Fibroblast of skin of back (primary cell): ENCODE data around the gene ORAI1.
"Not testable (repeated sequence)": the region's sequence is repeated elsewhere in the genome, so short reads cannot be mapped to it uniquely, and the experiment has no call there.

Experiments used
- DNase-seq: peaks from one replicate; pipeline ENCODE4 v3.0.0-alpha.2; 2013

Gene ORAI1

DNA sequence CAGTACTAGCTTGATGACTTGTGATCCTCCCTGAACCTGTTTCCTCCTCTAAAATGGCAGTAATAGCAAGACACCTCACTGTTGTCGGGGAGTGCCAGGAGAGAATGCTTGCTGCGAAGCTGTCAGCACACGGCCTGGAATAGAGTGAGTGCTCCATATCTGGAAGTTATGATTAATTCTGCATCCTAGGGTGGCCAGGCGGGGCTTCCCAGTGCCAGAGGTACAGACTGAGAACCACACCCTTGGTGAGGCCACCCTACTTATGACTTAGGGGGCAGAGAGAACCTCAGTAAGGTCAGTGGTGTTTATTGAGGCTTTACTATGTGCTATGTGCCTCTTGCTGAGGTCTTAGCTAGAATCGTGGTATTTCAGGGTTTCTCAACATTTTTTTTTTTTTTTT lies 23.0 kb downstream of the ORAI1 start:
- DNase-seq = no peak

DNA sequence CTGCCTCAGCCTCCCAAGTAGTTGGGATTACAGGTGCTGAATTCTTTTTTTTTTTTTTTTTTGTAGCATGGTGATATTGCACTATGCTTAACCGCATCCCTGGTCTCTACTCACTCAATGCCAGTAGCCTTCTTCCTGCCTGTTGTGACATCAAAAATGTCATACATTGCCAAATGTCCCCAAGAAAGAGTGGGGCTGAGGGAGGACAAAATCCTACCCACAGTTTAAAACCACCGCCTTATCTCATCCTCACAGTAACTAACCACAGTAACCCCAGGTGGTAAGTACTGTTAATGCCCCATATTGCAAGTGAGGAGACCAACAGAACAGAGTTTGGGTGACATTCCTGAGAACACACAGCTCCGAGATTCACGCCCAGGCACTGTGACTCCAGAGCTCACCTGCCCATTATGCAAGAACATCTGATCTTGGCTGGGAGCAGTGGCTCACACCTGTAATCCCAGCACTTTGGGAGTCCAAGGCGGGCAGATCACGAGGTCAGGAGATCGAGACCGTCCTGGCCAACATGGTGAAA lies 23.6 kb downstream of the ORAI1 start:
- DNase-seq = no peak

DNA sequence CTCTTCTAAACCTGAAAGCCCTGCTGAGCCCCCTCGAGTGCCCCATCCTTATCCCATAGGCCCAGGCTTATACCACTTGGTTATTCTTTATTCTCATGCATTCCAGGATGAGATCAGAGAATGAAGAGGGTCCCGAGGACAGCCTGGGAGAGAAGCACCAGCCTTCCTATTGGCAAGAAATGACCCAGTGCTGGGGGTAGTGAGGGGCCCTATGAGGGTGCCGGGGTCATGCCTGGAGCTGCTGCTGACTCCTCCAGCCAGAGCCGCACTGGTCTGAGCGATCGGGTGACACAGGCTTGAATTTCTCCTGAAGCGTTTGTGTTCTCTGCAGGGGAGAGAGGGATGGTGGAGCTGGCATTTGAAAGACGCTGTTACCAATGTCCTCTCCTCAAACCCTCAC lies 25.0 kb downstream of the ORAI1 start:
- DNase-seq = no peak

DNA sequence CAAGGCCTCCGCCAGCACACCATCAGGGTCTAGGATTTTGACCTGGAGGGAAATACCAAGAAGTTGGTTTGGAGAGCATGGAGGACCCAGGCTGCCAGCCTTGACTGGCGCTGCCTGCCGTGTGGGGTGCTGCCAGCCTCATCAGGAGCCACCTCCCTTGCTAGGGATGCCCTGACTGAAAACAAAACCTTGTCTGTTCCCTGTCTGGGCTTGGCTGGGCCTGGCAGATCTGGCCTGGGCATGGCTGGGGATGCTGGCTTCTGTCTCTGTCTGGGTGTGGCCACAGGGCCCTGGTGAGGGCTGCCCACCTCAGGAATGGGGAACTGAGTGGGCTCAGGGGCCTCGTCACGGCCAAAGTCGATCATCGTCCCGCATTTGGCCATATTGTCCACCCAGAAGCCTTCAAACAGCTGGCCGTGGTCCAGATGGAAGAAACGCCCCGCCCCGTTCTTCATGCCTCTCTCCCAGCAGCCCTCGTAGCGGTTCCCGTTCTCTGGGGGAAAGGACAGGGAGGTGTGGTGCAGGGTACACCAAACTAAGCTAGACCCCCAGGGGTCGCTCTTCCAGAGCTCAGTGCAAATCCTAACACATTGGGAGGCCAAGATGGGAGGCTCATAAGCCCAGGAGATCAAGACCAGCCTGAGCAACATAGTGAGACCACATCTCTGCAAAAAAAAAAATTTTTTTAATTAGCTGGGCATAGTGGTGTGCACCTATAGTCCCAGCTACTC lies 26.6 kb downstream of the ORAI1 start:
- DNase-seq = no peak

DNA sequence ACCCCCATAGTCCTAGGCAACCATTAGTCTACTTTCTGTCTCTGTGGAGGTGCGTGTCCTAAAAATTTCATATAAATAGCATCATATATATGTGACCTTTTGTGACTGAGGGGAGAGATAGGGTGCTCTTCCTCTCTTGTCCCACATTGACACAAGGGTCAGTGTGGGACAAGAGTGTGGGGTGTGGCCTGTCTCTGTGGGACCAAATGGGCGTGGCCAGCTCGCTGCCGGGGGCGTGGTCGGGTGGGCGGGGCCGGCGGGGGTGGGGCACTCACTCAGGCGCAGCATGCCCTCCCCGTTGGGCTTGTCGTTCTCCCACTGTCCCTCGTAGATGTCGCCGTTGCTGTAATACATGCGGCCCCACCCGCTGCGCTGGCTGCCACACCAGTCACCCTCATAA lies 27.7 kb downstream of the ORAI1 start:
- no peak for DNase-seq

DNA sequence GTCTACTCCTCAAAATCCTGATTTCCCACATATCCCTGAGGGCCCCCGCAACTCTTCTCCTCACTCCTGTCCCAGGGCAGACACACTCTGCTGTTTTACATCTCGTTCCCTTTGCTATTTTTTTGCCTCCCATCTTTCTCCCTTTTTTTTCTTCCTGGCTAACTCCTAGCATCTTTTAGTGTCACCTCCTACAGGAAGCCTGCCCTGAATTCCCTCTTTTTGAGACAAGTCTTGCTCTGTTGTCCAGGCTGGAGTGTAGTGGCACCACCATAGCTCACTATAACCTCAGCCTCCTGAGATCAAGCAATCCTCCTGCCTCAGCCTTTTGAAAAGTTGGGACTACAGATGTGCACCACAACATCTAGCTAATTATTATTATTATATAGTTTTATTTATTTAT lies 29.8 kb downstream of the ORAI1 start:
- no peak for DNase-seq

DNA sequence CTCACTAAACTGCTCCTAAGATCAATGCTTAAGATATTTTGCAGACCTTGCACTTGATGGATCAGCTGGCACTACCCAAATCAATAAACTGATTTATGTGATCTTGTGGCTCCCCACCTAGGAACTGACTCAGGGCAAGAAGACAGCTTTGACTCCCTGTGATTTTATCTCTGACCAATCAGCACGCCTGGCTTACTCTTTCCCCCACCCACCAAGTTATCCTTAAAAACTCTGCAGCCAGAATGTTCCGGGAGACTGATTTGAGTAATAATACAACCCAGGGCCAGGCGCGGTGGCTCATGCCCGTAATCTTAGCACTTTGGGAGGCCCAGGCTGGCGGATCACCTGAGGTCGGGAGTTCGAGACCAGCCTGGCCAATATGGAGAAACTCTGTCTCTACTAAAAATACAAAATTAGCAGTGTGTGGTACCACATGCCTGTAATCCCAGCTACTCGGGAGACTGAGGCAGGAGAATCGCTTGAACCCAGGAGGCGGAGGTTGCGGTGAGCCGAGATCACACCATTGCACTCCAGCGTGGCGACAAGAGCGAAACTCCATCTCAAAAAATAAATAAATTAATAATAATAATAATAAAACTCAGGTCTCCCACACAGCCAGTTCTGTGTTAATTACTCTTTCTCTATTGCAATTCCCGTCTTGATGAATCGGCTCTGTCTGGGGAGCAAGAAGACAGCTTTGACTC lies 31.1 kb downstream of the ORAI1 start:
- DNase-seq = no peak

DNA sequence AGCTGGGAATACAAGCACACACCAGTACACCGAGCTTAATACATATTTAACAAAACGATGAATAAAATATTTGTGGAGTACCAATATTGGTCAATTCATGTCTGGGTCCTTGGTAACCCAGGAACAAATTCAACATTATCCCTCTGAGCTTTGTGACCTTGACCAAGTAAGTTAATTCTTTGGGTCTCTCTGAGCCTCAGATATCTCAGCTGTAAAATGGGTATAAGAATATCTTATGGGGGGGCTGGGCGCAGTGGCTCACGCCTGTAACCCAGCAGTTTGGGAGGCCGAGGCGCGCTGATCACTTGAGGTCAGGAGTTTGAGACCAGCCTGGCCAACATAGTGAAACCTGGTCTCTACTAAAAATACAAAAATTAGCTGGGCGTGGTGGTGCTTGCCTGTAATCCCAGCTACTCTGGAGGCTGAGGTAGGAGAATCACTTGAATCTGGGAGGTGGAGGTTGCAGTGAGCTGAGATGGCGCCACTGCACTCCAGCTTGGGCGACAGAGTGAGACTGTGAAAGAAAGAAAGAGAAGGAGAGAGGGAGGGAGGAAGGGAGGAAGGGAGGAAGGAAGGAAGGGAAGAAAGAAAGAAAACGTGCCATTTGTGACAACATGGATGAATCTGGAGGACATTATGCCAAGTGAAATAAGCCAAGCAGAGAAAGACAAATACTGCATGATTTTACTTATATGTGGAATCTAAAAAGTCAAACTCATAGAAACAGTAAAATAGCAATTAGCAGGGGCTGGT lies 35.2 kb downstream of the ORAI1 start:
- DNase-seq = not testable (repeated sequence)

DNA sequence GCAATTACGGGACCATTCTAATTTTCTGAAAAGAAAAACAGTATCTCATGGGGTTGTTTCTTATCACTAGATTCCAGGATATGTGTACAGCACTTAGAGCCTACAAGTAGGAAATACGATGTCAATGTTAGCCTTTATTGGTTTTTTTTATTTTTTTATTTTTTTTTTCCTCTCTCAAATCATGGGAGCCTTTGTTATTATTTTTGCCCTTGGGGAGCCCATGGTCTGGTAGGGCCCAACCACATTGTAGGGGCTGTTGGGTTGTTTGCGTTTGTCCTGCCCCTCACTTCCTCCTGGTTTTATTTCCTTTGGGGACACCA lies 37.2 kb downstream of the ORAI1 start:
- no peak for DNase-seq

DNA sequence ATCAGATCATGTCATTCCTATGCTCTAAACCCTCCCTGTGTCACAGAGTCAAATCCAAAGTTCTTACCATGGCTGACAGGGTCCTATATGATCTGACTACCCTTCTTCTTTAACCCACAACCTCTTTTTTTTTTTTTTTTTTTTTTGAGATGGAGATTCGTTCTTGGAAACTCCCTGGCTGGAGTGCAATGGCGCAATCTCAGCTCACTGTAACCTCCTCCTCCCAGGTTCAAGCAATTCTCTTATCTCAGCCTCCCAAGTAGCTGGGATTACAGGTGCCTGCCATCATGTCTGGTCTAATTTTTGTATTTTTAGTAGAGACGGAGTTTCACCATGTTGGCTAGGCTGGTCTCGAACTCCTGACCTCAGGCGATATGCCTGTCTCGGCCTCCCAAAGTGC lies 40.5 kb downstream of the ORAI1 start:
- not testable (repeated sequence) for DNase-seq

DNA sequence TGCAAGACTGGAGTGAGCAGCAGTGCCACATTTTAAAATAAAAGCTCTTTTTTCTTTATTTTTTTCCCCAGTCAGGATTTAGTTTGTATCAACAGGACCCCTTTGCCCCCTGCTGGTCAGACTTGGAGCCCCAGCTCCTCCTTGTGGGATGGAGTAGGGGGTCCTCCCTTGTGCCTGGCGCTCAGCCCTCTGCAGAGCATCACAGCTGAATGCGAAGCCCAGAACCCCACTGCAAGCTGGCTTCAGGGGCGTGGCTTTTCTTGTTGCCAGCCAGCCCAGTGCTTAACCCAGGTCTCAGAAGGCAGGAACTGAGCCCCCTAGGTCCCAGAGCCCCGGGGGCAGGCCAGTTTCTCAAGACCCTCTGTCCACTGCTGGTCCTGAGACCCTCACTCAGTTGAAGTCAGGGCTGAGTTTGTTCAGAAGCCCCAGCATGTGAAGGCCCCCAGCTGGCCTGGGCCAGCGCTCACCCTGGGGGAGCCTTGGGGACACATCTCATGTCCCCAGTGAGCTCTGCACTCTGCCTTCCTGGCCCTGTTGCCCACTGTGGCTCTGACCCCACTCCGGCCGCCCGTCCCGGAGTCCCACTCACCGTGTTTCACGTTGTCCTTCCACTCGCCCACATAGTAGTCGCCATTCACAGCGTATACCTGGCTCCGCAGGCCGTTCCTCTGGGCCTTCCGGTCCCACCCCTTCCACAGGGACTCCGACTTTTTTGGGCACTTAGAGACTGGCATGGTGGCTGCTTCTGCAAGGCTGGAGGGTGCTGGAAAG lies 42.6 kb downstream of the ORAI1 start:
- peak; percentile 38 for DNase-seq

DNA sequence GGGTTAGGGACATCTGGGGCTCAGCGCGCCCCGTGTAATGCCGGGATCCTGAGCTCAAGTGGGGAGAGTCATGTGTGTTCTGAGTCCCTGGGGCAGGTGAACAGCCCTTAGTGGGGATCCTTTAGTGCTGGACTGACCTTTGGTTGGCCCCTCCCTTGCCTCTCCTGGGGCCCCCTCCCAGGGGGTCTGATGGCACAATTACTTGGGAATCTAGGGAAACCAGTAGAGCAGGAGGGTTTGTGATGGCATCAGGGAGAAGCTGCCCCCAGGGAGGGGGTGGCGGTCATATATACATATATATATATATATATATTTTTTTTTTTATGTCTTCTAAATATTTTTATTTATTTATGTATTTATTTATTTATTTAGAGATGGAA lies 43.2 kb downstream of the ORAI1 start, which contains the start of gene MORN3:
TSS of gene MORN3 (minus strand) at position 134 of the 380 bp plus-strand sequence. CDS start 171 bp downstream, outside the sequence.
- no peak for DNase-seq

DNA sequence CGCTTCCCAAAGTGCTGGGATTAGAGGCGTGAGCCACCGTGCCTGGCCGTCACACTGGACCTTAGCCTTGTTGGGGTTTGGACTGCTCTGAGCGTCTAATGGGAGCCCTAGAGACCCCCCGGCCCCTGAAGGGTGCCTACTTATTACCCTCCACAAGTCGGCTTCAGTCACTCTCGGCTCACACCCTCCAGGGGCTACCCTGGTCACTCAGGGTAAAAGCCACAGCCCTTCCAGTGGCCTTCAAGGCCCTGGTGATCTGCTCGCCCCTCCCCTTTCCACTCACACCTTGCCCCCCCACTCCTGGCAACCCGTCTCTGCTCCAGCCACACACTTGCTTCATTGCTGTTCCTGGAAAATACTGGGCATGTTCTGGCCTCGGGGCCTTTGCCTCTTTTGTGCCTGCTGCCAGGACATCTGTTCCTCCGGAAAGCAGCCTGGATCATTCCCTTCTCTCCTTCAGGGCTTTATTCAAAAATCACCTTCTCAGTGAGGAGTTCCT lies 46.7 kb downstream of the ORAI1 start:
- DNase-seq = no peak

DNA sequence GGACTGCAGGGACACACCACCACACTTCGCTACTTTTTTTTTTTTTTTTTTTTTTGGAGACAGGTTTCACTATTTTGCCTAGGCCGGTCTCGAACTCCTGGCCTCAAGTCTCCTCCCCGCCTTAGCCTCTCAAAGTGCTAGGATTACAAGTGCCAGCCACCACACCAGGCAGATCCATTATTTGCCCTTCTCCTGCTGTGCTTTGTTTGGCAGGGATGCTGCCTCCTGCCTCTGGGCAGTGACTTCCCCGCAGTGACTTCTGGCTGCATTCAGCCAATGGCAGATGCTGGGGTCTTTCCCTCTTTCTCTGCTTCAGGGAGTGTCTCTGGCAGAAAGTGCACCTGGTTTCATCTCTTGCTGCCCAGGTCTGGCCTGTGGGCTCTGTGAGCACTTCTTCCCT lies 49.9 kb downstream of the ORAI1 start:
- no peak for DNase-seq

DNA sequence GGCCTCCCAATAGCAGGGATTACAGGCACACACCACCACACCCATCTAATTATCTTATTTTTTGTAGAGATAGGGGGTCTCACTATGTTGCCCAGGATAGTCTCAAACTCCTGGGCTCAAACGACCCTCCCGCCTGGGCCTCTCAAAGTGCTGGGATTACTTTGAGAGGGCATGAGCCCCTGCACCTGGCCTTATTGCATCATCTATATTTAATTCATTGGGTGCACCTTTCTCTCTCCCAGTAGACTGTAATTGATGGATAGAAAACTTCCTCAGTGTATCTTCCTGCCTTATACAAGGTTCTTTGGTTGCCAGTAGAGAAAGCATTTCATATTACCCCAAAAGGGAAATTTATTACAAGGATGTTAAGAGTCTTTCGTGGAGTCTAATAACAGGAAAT lies 52.0 kb downstream of the ORAI1 start:
- no peak for DNase-seq

DNA sequence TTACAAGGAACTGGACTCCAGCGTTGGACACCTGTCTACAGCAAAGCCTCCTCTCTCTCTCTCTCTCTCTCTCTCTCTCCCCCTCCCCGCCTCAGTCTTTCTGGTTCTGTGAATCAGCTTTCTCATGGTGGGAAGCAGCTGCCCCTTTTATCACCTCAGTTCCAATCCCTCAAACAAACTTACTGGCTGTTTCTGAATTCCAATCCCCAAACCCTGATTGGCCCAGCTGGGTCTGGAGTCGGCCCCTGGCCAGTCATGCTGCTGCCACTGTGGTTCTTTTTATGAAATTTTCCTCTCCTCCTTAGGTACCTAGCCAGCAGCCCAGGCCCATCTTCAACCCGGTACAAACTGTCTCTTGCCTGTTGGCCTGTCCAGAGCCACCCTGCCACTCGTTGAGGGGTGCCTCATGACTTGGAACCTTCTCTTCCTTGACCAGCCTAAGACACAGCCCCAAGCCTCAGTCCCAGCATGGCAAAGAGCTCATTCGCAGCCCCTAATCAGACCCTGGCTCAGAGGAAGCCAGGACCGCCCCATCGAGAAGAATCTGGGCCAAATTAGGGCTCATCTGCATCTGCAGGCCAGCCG lies 52.5 kb downstream of the ORAI1 start:
- no peak for DNase-seq

DNA sequence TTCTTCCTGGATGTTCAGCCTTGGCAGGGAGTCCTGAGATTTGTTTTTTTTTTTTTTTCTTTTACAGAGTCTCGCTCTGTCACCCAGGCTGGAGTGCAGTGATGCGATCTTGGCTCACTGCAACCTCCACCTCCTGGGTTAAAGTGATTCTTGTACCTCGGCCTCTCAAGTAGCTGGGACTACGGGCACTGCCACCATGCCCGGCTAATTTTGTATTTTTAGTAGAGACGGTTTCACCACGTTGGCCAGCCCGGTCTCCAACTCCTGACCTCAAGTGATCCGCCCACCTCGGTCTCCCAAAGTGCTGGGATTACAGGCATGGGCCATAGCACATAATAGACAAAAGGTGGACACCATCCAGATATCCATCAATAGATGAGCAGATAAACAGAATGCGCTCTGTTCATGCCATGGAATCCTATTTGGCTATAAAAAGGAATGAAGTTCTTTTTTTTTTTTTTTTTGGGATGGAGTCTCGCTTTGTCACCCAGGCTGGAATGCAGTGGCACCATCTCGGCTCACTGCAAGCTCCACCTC lies 53.4 kb downstream of the ORAI1 start:
- DNase-seq = not testable (repeated sequence)

DNA sequence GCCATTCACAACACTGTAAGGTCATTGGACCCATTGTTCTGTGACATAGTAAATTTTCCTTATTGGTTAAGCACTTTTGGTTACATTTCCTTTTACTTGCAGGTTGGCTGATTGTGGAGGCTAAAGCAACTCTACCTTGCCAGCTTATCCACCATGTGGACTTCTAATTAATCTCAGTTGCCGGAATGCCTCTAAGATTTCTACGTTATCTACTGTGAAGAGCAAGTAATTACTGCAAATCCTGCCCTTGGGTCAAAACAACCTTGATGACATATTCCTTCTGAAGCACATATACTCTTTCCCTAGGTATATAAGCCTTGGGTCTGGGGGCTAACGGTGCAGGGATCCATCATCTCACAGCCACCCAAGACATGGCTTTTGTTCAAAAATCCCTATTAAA lies 62.6 kb downstream of the ORAI1 start:
- DNase-seq = no peak

DNA sequence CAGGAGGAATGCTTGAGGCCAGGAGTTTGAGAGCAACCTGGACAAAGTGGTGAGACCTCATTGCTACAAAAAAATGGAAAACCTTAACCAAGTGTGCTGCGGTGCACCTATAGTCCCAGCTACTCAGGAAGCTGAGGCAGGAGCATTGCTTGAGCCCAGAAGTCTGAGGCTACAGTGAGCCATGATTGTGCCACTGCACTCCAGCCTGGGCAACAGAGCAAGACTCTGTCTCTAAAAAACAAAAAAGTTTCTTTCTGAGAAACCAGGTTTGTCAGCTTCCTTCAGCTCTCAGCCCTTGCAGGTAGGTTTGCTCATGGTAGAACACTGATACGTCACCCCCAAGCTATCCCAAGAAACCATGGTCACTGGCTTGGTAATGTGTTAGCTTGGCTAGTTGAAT lies 63.1 kb downstream of the ORAI1 start:
- DNase-seq = no peak
